Endothelial cell of umbilical vein (primary cell): ENCODE measurements around the gene EARS2. TPM values are rescaled to one million over a fixed set of nuclear protein-coding genes. Genes with fewer than 3 reads are reported as not detected.

ENCODE experiments used
- BruUV-seq: library from RNA; stranded (reverse); fragments of 400-500 nt; replicated peaks from 2 replicates; lab custom pipeline; 2021; lab: Mats Ljungman, UMichigan
- CTCF ChIA-PET: fragments of 300-600, 350-600 bp; sonication (Branson Sonifier 250); formaldehyde crosslinking; loops from one replicate; lab custom pipeline; 2021; ENCODE audit warnings: antibody characterized with exemption, inconsistent platforms; lab: Charles Lee
- POLR2A ChIA-PET: fragments of 300-600, 350-600 bp; sonication (Branson Sonifier 250); formaldehyde crosslinking; loops from one replicate; lab custom pipeline; 2021; ENCODE audit warnings: antibody characterized with exemption, inconsistent platforms; lab: Charles Lee
- DNase-seq: peaks from one replicate; pipeline ENCODE4 v3.0.0-alpha.2; 2011; ENCODE audit warnings: low read depth, low spot score
- FAIRE-seq: peaks from 2 replicates; lab custom pipeline; 2011; peaks lifted over from hg19 to GRCh38; lab: Jason Lieb, UNC
- H2AFZ ChIP-seq: 2 replicates; pipeline ENCODE4 v1.6.0; 2012; ENCODE audit warnings: low read depth, low read length, control low read depth, inconsistent platforms
- H3K27ac ChIP-seq: 2 replicates; pipeline ENCODE4 v1.5.1; 2011; ENCODE audit warnings: low read depth, mild to moderate bottlenecking, control low read depth, low read length, moderate library complexity; ENCODE audit not compliant: insufficient read depth
- H3K27me3 ChIP-seq, 2 experiments: 2 replicates each; pipeline versions ENCODE4 v1.6.0 to v1.6.1; 2011; ENCODE audit warnings: low read length in 2 of 2, mixed read lengths in 1 of 2; ENCODE audit not compliant: control insufficient read depth in 2 of 2, insufficient read depth in 2 of 2
- H3K36me3 ChIP-seq, 2 experiments: 2 replicates in 1 of 2; 3 replicates in 1 of 2; pipeline ENCODE4 v1.5.1; 2011; ENCODE audit warnings: low read length in 2 of 2, mild to moderate bottlenecking in 1 of 2, moderate library complexity in 1 of 2; ENCODE audit not compliant: control insufficient read depth in 2 of 2, insufficient read depth in 2 of 2; ENCODE audit errors: extremely low read depth in 1 of 2
- H3K4me1 ChIP-seq: 3 replicates; pipeline ENCODE4 v1.5.1; 2011; ENCODE audit warnings: mild to moderate bottlenecking, low read length; ENCODE audit not compliant: control insufficient read depth, insufficient read depth; ENCODE audit errors: extremely low read depth
- H3K4me2 ChIP-seq: 2 replicates; pipeline ENCODE4 v1.6.1; 2011; ENCODE audit warnings: low read length, control low read depth, mixed read lengths; ENCODE audit not compliant: insufficient read depth
- H3K4me3 ChIP-seq, 3 experiments: fragments of 200-600 bp in 1 of 3; sonication (generic), shearing (Covaris generic) in 1 of 3; replicated peaks in 1 of 3; 2 replicates each; pipeline ENCODE4 v1.5.1; 2011 to 2016; ENCODE audit warnings: control low read depth in 3 of 3, low read length in 3 of 3, mild to moderate bottlenecking in 2 of 3, inconsistent platforms in 1 of 3, low read depth in 1 of 3, moderate library complexity in 1 of 3; ENCODE audit not compliant: insufficient read depth in 1 of 3
- H3K79me2 ChIP-seq: 2 replicates; pipeline ENCODE4 v1.6.0; 2012; ENCODE audit warnings: low read length, inconsistent platforms; ENCODE audit not compliant: control insufficient read depth, insufficient read depth
- H3K9ac ChIP-seq: replicated peaks from 2 replicates; pipeline ENCODE3; 2011; ENCODE audit warnings: low read length, control low read depth; ENCODE audit not compliant: insufficient read depth; ENCODE audit errors: extremely low read depth
- H3K9me1 ChIP-seq: replicated peaks from 3 replicates; pipeline ENCODE4 v1.6.0; 2011; ENCODE audit warnings: mild to moderate bottlenecking, low read length; ENCODE audit not compliant: control insufficient read depth, insufficient read depth; ENCODE audit errors: extremely low read depth
- H3K9me3 ChIP-seq: replicated peaks from 2 replicates; pipeline ENCODE4 v1.5.1; 2012; ENCODE audit warnings: low read length, inconsistent platforms; ENCODE audit not compliant: control insufficient read depth, insufficient read depth
- H4K20me1 ChIP-seq: replicated peaks from 2 replicates; pipeline ENCODE3; 2011; ENCODE audit warnings: mild to moderate bottlenecking, low read length; ENCODE audit not compliant: control insufficient read depth, insufficient read depth; ENCODE audit errors: extremely low read depth
- EZH2 ChIP-seq: IDR thresholded peaks from 2 replicates; pipeline ENCODE4 v1.6.1; 2012; ENCODE audit warnings: borderline replicate concordance, low read depth, mild to moderate bottlenecking, moderate library complexity, low read length, inconsistent platforms; ENCODE audit not compliant: severe bottlenecking
- FOS ChIP-seq: IDR thresholded peaks from 2 replicates; pipeline ENCODE4 v1.6.1; 2011; ENCODE audit warnings: mild to moderate bottlenecking, low read length, moderate library complexity, borderline replicate concordance; ENCODE audit not compliant: insufficient read depth
- GATA2 ChIP-seq: IDR thresholded peaks from 2 replicates; pipeline ENCODE4 v1.7.0; 2011; ENCODE audit warnings: low read depth, mild to moderate bottlenecking, moderate library complexity, mixed read lengths, low read length; ENCODE audit not compliant: insufficient read length, insufficient read depth
- JUN ChIP-seq: IDR thresholded peaks from 2 replicates; pipeline ENCODE4 v1.6.1; 2011; ENCODE audit warnings: borderline replicate concordance, low read depth; ENCODE audit not compliant: insufficient read length, insufficient read depth
- MYC ChIP-seq: IDR thresholded peaks from one replicate; pipeline ENCODE4 v1.6.1; 2011; ENCODE audit warnings: mild to moderate bottlenecking, low read depth, low read length
- POLR2A ChIP-seq: IDR thresholded peaks from 2 replicates; pipeline ENCODE4 v1.6.1; 2012; ENCODE audit warnings: low read depth, mild to moderate bottlenecking, control low read depth, low read length
- POLR2AphosphoS5 ChIP-seq: IDR thresholded peaks from 2 replicates; pipeline ENCODE4 v1.6.1; 2012; ENCODE audit warnings: low read depth, mild to moderate bottlenecking, control low read depth, low read length, moderate library complexity; ENCODE audit not compliant: insufficient read depth
- dilution Hi-C: fragments of 300-500 bp; cut with MboI; formaldehyde crosslinking; loops from one replicate; pipeline ENCODE4 v1.15.0; 2019; ENCODE audit warnings: low sequenced_read_pairs; ENCODE audit not compliant: extremely low pct_ligation_motif_present
- intact Hi-C: fragments of 100-400 bp; cut with micrococcal nuclease; formaldehyde crosslinking; loops from one replicate; pipeline ENCODE4 v1.10.0; 2022
- polyA plus RNA-seq, 4 experiments: library from polyadenylated mRNA; depleted of rRNA in 3 of 4; stranded (reverse) in 3 of 4; unstranded in 1 of 4; fragments of >200 nt; gene quantifications; 2 replicates each; pipeline versions ENCODE4 v1.2.1 to v1.2.3, GENCODE V29; 2011 to 2012; ENCODE audit warnings: missing spikeins in 1 of 4
- total RNA-seq: library from RNA; stranded (reverse); gene quantifications from 2 replicates; pipeline ENCODE4 v1.2.3, GENCODE V29; 2021
- TF ChIP-seq, protein P1 (sequence below): IDR thresholded peaks from 2 replicates; pipeline ENCODE4 v1.6.1; 2011; ENCODE audit not compliant: insufficient read depth, insufficient read length
- TF ChIP-seq, protein P2 (sequence below), 2 donors: IDR thresholded peaks; 1 replicate in 1 of 2; 2 replicates in 1 of 2; pipeline ENCODE4 v1.5.1; 2011; ENCODE audit warnings: low read length in 2 of 2, mild to moderate bottlenecking in 2 of 2, moderate library complexity in 2 of 2, control low read depth in 1 of 2, inconsistent platforms in 1 of 2, low read depth in 1 of 2; ENCODE audit not compliant: insufficient read depth in 1 of 2; ENCODE audit errors: extremely low read depth in 1 of 2

The EARS2 gene
- total and polyA plus RNA-seq, 2 donors (not counting 3 experiments of a cell fraction or from before 2014, with no cell fraction given), result 14.7 to 21.6 TPM

DNA sequence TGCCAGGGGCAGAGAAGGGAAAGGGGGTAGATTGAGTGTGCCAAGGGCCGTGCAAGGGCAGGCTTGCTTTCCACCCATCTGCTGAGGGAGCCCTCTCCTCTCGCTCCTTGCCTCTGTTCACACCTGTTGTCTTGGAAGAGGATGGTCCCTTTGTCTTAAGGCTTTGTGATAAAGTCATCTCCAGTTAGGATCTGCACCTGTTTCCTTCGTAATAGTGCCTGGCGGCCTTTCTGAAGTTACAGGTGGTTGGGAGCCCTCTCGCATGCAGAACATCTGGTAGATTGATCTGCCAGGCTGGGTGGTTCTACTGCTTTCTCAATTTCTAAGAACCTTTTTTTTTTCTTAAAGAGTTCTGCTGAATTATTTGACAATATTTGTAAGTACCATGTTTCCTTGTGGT is 16.7 kb upstream of the EARS2 start:
- H3K27ac ChIP-seq, result no peak overlapping the region
- intact Hi-C loops (no loop called here), dilution Hi-C loops (no loop called here)
- no peak overlapping the region for H3K4me3 ChIP-seq
- no peak for DNase-seq
- no peaks in the 10 kb centered on the region for H4K20me1 ChIP-seq
- H3K36me3 ChIP-seq, result peaks cover 2 to 33% of the 10 kb centered on the region in 2 experiments
- H3K27me3 ChIP-seq, result no peaks in the 10 kb centered on the region
- TF ChIP-seq JUN (no peak), GATA2 (no peak), MYC (no peak), EZH2 (no peak), POLR2AphosphoS5 (no peak), FOS (no peak), POLR2A (no peak)
- TF ChIP-seq, protein P1, sequence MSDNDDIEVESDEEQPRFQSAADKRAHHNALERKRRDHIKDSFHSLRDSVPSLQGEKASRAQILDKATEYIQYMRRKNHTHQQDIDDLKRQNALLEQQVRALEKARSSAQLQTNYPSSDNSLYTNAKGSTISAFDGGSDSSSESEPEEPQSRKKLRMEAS, result no peak
- TF ChIP-seq, protein P2, sequence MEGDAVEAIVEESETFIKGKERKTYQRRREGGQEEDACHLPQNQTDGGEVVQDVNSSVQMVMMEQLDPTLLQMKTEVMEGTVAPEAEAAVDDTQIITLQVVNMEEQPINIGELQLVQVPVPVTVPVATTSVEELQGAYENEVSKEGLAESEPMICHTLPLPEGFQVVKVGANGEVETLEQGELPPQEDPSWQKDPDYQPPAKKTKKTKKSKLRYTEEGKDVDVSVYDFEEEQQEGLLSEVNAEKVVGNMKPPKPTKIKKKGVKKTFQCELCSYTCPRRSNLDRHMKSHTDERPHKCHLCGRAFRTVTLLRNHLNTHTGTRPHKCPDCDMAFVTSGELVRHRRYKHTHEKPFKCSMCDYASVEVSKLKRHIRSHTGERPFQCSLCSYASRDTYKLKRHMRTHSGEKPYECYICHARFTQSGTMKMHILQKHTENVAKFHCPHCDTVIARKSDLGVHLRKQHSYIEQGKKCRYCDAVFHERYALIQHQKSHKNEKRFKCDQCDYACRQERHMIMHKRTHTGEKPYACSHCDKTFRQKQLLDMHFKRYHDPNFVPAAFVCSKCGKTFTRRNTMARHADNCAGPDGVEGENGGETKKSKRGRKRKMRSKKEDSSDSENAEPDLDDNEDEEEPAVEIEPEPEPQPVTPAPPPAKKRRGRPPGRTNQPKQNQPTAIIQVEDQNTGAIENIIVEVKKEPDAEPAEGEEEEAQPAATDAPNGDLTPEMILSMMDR (IDR thresholded peaks at IDR 0.05; ENCODE audit: extremely low read depth in 1 of 2, insufficient read depth in 1 of 2, low read depth in 1 of 2, low read length in 2 of 2), result no peak
- POLR2A ChIA-PET, result no interaction called here
- H3K9ac ChIP-seq, result no peak overlapping the region
- no TSS peak for BruUV-seq
- H3K79me2 ChIP-seq, result no peaks in the 10 kb centered on the region
- peaks cover 2% of the 10 kb centered on the region for H3K4me1 ChIP-seq
- no peaks in the 10 kb centered on the region for H3K9me3 ChIP-seq
- no peak for FAIRE-seq
- H2AFZ ChIP-seq, result no peak overlapping the region
- no peaks in the 10 kb centered on the region for H3K9me1 ChIP-seq
- no peak overlapping the region for H3K4me2 ChIP-seq
- CTCF ChIA-PET, result interaction anchor here (2.8 kb wide), 1 partner anchor 16 kb away, joined by 7 read pairs; the partner anchor contains the start of genes EARS2 and UBFD1
